ENCODE measurements around the gene RBM17. TPM values are rescaled to one million over a fixed set of nuclear protein-coding genes. Genes with fewer than 3 reads are reported as not detected.

Gene RBM17
- total and polyA plus RNA-seq, 11 donors, result 29.2 to 83.9 (median 60.6) TPM

DNA sequence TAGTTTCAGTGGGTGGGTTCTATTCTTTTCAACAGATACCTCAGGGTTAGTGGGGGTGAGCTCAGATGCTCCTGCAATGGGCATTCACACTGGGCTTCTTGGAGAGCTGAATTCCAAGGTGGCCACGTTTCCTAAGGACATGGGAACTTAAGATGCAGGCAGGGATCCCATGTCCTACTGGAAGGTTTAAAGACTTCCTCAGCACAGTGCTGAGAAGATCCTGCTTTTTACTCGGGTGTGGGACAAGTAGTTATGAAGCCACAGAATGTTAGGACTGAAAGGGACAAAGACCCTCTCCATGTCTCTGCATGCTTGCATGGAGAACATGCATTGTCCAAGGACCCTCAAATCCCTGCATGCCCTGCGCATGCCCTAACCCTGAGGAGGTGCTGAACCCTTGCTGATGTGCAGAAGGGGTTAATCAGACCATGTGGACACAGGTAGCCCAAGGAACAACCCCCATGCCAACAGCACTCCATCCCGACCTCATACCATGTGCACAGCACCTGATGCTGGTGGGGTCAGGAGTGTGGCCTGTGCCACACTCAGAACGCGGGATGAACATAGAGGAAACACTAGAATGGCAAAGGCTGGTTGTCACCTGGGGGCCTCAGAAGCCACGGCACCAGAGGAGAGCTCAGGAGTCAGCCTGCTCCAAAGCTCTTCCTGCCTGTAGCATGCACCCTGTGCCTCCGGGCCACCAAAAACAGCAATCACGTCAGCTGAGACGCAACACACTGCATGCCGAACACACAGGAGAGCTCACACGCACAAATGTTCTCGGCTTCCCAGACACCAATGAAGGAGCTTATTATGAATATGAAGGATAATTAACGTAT lies 41.8 kb upstream of the RBM17 start:
- TF ChIP-seq POLR2A (IDR thresholded peaks at IDR 0.05), result no peak
- no peak for TF ChIP-seq CTCF (IDR thresholded peaks at IDR 0.05)
- Histone ChIP-seq H3K36me3 (no peaks in the 10 kb centered on the region), H3K27me3 (peaks cover 0 to 4% (median 0%) of the 10 kb centered on the region in 9 donors), H3K27ac (no peak overlapping the region), H3K4me3 (no peak overlapping the region), H3K4me1 (peaks cover 0 to 41% (median 7%) of the 10 kb centered on the region in 12 donors), H3K9me3 (no peaks in the 10 kb centered on the region)
- intact Hi-C loops (cut with DNase I), result loop anchor here in 1 of 10 donors (5.0 kb wide), 1 partner anchor 35 kb away; no protein-coding TSS in a partner anchor
- DNase-seq (peak in 1 of 5 donors; percentile 3), ATAC-seq (no peak)
- 80 to 84% (median 82%) methylated on average over 13 to 14 of the region's 14 CpGs for WGBS, 4 donors

DNA sequence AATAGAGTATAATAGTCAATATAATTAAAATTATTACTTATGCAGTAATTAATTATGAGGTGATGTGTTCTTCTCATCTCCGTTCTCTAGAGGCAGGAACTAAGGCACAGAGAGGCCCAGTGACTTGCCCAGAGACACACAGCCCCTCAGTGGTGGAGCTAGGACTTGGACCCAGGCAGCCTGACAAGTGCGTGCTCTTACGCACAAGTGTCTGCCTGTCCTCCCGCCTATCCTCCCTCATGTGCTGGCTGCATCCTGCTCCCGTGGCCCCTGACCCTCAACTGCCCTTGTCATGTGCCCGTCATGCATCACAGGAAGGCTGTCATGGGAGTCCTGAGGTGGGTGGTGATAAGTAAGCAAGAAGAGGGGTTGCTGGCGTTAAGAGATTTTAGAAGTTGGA lies 41.0 kb upstream of the RBM17 start:
- H3K4me1 ChIP-seq, result peaks cover 0 to 50% (median 13%) of the 10 kb centered on the region in 12 donors
- 84 to 91% (median 85%) methylated on average over 7 of the region's 7 CpGs for WGBS, 4 donors
- DNase-seq (peak in 1 of 5 donors; percentile 3), ATAC-seq (no peak)
- intact Hi-C loops (cut with DNase I), result loop anchor here in 2 of 10 donors (2.0 to 5.0 kb wide), 2 partner anchors 29 to 36 kb away; no protein-coding TSS in a partner anchor
- H3K4me3 ChIP-seq, result no peak overlapping the region
- no peaks in the 10 kb centered on the region for H3K27me3 ChIP-seq
- H3K9me3 ChIP-seq, result no peaks in the 10 kb centered on the region
- no peaks in the 10 kb centered on the region for H3K36me3 ChIP-seq
- TF ChIP-seq CTCF (IDR thresholded peaks at IDR 0.05), result no peak
- no peak for TF ChIP-seq POLR2A (IDR thresholded peaks at IDR 0.05)
- no peak overlapping the region for H3K27ac ChIP-seq

DNA sequence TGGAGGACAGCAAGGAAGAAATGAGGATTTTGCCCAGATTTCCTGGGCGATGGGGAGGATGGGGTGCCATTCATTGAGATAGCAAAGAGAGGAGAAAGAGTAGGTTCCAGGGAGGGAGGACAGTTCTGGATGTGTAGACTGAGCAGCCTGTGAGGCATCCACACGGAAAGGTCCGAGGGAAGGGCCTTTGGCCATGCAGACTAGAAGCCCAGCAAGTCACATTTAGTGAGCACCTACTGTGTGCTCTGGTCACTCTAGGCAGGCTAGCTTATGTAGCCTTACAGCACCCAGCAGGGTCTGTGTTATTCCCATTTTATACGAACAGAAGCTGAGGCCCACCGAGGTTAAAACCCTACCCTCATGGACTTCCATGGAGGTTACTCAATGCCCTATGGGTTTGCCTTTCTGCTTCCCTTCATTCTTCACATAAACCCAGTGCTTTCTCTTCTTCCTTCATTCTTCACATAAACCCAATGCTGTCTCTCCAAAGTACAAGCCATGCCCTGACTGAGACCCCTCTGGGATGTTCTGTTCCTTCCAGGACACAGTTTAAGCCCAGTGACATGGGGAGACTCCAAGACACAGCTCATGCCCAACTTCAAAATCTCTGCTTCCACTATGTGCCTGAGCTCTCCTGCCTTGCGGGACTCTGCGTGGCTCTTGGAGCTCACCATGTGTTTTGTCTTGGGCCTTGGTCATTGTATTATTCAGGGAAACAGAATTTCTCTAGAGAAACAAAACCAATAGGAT lies 40.4 kb upstream of the RBM17 start:
- Histone ChIP-seq H3K27me3 (no peaks in the 10 kb centered on the region), H3K4me3 (no peak overlapping the region), H3K36me3 (no peaks in the 10 kb centered on the region), H3K4me1 (peaks cover 0 to 56% (median 18%) of the 10 kb centered on the region in 12 donors), H3K27ac (no peak overlapping the region), H3K9me3 (no peaks in the 10 kb centered on the region)
- DNase-seq (peak in 1 of 5 donors; percentile 2), ATAC-seq (no peak)
- TF ChIP-seq CTCF (IDR thresholded peaks at IDR 0.05) (no peak), POLR2A (IDR thresholded peaks at IDR 0.05) (no peak)
- intact Hi-C loops (cut with DNase I), result loop anchor here in 2 of 10 donors (2.0 to 5.0 kb wide), 2 partner anchors 30 to 36 kb away; no protein-coding TSS in a partner anchor
- 94 to 99% (median 96%) methylated on average over 7 of the region's 7 CpGs for WGBS, 4 donors

DNA sequence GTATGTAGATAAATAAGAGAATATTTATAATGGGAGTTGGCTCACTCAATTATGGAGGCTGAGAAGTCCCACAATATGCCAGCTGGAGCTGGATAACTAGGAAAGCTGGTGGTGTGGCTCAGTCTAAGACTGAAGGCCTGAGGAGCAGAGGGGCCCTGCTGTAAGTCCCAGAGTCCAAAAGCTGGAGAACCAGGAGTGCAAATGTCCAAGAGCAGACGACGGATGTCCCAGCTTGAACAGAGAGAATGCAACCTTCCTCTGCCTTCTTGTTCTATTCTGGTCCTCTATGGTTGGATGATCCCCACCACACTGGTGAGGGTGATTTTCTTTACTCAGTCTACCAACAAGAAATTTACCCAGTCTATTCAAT lies 39.8 kb upstream of the RBM17 start:
- Histone ChIP-seq H3K9me3 (no peaks in the 10 kb centered on the region), H3K4me3 (no peak overlapping the region), H3K36me3 (no peaks in the 10 kb centered on the region), H3K27me3 (no peaks in the 10 kb centered on the region), H3K4me1 (peaks cover 0 to 62% (median 21%) of the 10 kb centered on the region in 12 donors), H3K27ac (no peak overlapping the region)
- TF ChIP-seq POLR2A (IDR thresholded peaks at IDR 0.05) (no peak), CTCF (IDR thresholded peaks at IDR 0.05) (no peak)
- 87 to 100% (median 92%) methylated on average over 2 of the region's 2 CpGs for WGBS, 4 donors
- no peak for ATAC-seq
- peak in 1 of 5 donors; percentile 0 for DNase-seq
- intact Hi-C loops (cut with DNase I), result loop anchor here in 2 of 10 donors (2.0 to 5.0 kb wide), 2 partner anchors 30 to 37 kb away; no protein-coding TSS in a partner anchor

All from heart left ventricle (tissue), 16 donors.